ENCODE data around the gene ITGAL. TPM values are rescaled to one million over a fixed set of nuclear protein-coding genes. Genes with fewer than 3 reads are reported as not detected.

ITGAL gene
- total and polyA plus RNA-seq, 2 of the 13 experiments (the other 11 are each of a cell fraction or from before 2014, with no cell fraction given): 0.86 to 1.2 TPM

GRCh38 chr16:30523768-30524574 lies 51.4 kb downstream of the ITGAL start:
- Histone ChIP-seq H3K9ac (ENCODE audit: insufficient read depth, low read depth, low read length) (no peak overlapping the region), H2AFZ (ENCODE audit: low read length) (no peak overlapping the region), H3K4me2 (ENCODE audit: low read depth, low read length) (no peak overlapping the region), H3K27ac (ENCODE audit: extremely low read length, insufficient read depth, low read length) (no peak overlapping the region), H3K4me1 (ENCODE audit: insufficient read depth, low read length) (peaks cover 64% of the 10 kb centered on the region), H3K79me2 (ENCODE audit: insufficient read depth, low read length) (no peaks in the 10 kb centered on the region), H3K4me3 (replicated peaks in 1 of 3; ENCODE audit: insufficient read depth in 1 of 3, low read depth in 2 of 3, low read length in 3 of 3) (no peak overlapping the region), H4K20me1 (ENCODE audit: insufficient read depth, low read length) (no peaks in the 10 kb centered on the region), H3K9me3 (ENCODE audit: low read length) (no peaks in the 10 kb centered on the region), H3K27me3 (ENCODE audit: control insufficient read depth in 1 of 2, insufficient read depth in 2 of 2, low read length in 2 of 2) (no peaks in the 10 kb centered on the region; a peak in 1 of 5 replicates), H3K36me3 (replicated peaks in 1 of 2; ENCODE audit: control insufficient read depth in 1 of 2, insufficient read depth in 2 of 2, low read length in 2 of 2) (peaks cover 1 to 8% of the 10 kb centered on the region in 2 experiments; a peak in 1 of 5 replicates)
- CTCF ChIA-PET (ENCODE audit: low intra/inter-chr PET ratio, low total read pairs): no interaction called here
- intact Hi-C loops (cut with micrococcal nuclease; ENCODE audit: unreplicated experiment): loop anchor here (10.0 kb wide), 1 partner anchor 131 kb away; the partner anchor contains the start of genes FBRS and PRR14
- DNase-seq (ENCODE audit: low spot score) (no peak), ATAC-seq (no peak), FAIRE-seq (no peak)
- POLR2A ChIA-PET: interaction anchor here (0.6 to 2.3 kb wide), 7 partner anchors 10 to 94 kb away, joined by 3 to 9 read pairs (median 6); partner anchors contain the start of gene DCTPP1
- WGBS (ENCODE audit: low lambda C conversion rate): 93% methylated on average over 26 of the region's 26 CpGs
- no TSS peak for BruUV-seq (replicated peaks)
- in situ Hi-C loops (cut with HindIII; ENCODE audit: extremely low pct_ligation_motif_present, low pct_unique_long_range_greater_than_20kb): no loop called here
- TF ChIP-seq RBAK (CRISPR knock-in tag; IDR thresholded peaks at IDR 0.05): no peak
- TF ChIP-seq NPAS2 (CRISPR knock-in tag; IDR thresholded peaks at IDR 0.05; ENCODE audit: borderline replicate concordance): no peak
- TF ChIP-seq POGZ (CRISPR knock-in tag; IDR thresholded peaks at IDR 0.05): no peak
- no peak for TF ChIP-seq ZNF782 (CRISPR knock-in tag; IDR thresholded peaks at IDR 0.05; ENCODE audit: borderline replicate concordance)
- TF ChIP-seq BCL6 (CRISPR knock-in tag; IDR thresholded peaks at IDR 0.05): no peak
- TF ChIP-seq ZBTB46 (CRISPR knock-in tag; IDR thresholded peaks at IDR 0.05; ENCODE audit: borderline replicate concordance): no peak
- TF ChIP-seq ZNF549 (CRISPR knock-in tag; IDR thresholded peaks at IDR 0.05): no peak
- TF ChIP-seq, protein P1, sequence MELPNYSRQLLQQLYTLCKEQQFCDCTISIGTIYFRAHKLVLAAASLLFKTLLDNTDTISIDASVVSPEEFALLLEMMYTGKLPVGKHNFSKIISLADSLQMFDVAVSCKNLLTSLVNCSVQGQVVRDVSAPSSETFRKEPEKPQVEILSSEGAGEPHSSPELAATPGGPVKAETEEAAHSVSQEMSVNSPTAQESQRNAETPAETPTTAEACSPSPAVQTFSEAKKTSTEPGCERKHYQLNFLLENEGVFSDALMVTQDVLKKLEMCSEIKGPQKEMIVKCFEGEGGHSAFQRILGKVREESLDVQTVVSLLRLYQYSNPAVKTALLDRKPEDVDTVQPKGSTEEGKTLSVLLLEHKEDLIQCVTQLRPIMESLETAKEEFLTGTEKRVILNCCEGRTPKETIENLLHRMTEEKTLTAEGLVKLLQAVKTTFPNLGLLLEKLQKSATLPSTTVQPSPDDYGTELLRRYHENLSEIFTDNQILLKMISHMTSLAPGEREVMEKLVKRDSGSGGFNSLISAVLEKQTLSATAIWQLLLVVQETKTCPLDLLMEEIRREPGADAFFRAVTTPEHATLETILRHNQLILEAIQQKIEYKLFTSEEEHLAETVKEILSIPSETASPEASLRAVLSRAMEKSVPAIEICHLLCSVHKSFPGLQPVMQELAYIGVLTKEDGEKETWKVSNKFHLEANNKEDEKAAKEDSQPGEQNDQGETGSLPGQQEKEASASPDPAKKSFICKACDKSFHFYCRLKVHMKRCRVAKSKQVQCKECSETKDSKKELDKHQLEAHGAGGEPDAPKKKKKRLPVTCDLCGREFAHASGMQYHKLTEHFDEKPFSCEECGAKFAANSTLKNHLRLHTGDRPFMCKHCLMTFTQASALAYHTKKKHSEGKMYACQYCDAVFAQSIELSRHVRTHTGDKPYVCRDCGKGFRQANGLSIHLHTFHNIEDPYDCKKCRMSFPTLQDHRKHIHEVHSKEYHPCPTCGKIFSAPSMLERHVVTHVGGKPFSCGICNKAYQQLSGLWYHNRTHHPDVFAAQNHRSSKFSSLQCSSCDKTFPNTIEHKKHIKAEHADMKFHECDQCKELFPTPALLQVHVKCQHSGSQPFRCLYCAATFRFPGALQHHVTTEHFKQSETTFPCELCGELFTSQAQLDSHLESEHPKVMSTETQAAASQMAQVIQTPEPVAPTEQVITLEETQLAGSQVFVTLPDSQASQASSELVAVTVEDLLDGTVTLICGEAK (IDR thresholded peaks at IDR 0.05): no peak
- TF ChIP-seq, protein P1 (CRISPR knock-in tag; IDR thresholded peaks at IDR 0.05): peak; percentile 87; the same call in 1 of the 2 replicates
- TF ChIP-seq, protein P2, sequence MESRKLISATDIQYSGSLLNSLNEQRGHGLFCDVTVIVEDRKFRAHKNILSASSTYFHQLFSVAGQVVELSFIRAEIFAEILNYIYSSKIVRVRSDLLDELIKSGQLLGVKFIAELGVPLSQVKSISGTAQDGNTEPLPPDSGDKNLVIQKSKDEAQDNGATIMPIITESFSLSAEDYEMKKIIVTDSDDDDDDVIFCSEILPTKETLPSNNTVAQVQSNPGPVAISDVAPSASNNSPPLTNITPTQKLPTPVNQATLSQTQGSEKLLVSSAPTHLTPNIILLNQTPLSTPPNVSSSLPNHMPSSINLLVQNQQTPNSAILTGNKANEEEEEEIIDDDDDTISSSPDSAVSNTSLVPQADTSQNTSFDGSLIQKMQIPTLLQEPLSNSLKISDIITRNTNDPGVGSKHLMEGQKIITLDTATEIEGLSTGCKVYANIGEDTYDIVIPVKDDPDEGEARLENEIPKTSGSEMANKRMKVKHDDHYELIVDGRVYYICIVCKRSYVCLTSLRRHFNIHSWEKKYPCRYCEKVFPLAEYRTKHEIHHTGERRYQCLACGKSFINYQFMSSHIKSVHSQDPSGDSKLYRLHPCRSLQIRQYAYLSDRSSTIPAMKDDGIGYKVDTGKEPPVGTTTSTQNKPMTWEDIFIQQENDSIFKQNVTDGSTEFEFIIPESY (CRISPR knock-in tag; IDR thresholded peaks at IDR 0.05): peak; percentile 77
